Keratinocyte (primary cell): ENCODE results near the gene EXOC6B.

Experiments
- EZH2 ChIP-seq: IDR thresholded peaks from one replicate; pipeline ENCODE4 v1.6.1; 2012; ENCODE audit warnings: inconsistent platforms, mild to moderate bottlenecking, low read length, moderate library complexity
- TF ChIP-seq, protein P1 (sequence below), 3 experiments: IDR thresholded peaks in 1 of 3; conservative IDR thresholded peaks in 1 of 3; optimal IDR thresholded peaks in 1 of 3; 2 replicates in 2 of 3; 3 replicates in 1 of 3; pipeline versions ENCODE3 to v1.5.1; 2011; ENCODE audit warnings: low read length in 3 of 3, mild to moderate bottlenecking in 3 of 3, moderate library complexity in 2 of 3, control low read depth in 1 of 3, inconsistent platforms in 1 of 3; ENCODE audit not compliant: insufficient read depth in 2 of 3; ENCODE audit errors: extremely low read depth in 1 of 3

DNA sequence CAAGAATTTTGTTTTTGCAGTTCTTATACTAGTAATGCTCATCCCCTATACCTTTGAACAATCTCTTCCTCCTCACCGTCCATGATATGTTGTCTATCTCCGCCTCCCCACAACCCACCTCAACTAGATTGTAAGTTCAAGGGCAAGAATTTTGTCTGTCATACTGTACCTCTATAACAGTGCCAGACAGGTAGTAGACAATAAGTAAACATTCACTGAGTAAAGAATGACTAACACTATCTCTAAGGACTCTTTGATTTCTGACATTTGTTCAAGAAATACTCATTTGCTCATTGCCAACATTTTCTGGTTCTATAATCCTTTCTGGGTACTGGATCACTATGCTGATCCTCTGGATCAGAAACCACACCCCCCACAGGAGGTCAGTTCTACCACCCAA lies 82.4 kb downstream of the EXOC6B start:
- TF ChIP-seq, protein P1, sequence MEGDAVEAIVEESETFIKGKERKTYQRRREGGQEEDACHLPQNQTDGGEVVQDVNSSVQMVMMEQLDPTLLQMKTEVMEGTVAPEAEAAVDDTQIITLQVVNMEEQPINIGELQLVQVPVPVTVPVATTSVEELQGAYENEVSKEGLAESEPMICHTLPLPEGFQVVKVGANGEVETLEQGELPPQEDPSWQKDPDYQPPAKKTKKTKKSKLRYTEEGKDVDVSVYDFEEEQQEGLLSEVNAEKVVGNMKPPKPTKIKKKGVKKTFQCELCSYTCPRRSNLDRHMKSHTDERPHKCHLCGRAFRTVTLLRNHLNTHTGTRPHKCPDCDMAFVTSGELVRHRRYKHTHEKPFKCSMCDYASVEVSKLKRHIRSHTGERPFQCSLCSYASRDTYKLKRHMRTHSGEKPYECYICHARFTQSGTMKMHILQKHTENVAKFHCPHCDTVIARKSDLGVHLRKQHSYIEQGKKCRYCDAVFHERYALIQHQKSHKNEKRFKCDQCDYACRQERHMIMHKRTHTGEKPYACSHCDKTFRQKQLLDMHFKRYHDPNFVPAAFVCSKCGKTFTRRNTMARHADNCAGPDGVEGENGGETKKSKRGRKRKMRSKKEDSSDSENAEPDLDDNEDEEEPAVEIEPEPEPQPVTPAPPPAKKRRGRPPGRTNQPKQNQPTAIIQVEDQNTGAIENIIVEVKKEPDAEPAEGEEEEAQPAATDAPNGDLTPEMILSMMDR (optimal IDR thresholded peaks at IDR 0.05 in 1 of 3, IDR thresholded peaks at IDR 0.05 in 1 of 3, conservative IDR thresholded peaks at IDR 0.05 in 1 of 3; ENCODE audit: extremely low read depth in 1 of 3, insufficient read depth in 2 of 3, low read length in 3 of 3), result no peak
- TF ChIP-seq EZH2, result no peak
